ENCODE measurements around the gene TENT4A.
A peak's percentile ranks its signal among the peaks of the same experiment; 100 is the strongest.

The TENT4A gene

GRCh38 chr5:6737043-6737941 is 24.1 kb downstream of the TENT4A start:
- in situ Hi-C loops (cut with MboI; ENCODE audit: low sequenced_read_pairs, unreplicated experiment), result loop anchor here (25.0 kb wide), 2 partner anchors 100 to 1250 kb away; partner anchors contain the start of genes NSUN2 and SRD5A1
- TF ChIP-seq CTCF (IDR thresholded peaks at IDR 0.05; ENCODE audit: borderline replicate concordance, control extremely low read depth, extremely low read depth, insufficient read depth, missing control alignments), result no peak
- DNase-seq (ENCODE audit: low spot score), result peak; percentile 77

- in situ Hi-C loops (cut with MboI; ENCODE audit: low sequenced_read_pairs, unreplicated experiment), result loop anchor here (25.0 kb wide), 2 partner anchors 102 to 1252 kb away; partner anchors contain the start of genes NSUN2 and SRD5A1
- TF ChIP-seq CTCF (IDR thresholded peaks at IDR 0.05; ENCODE audit: borderline replicate concordance, control extremely low read depth, extremely low read depth, insufficient read depth, missing control alignments), result no peak
- no peak for DNase-seq (ENCODE audit: low spot score)
These were observed 26.4 kb downstream of the TENT4A start for GRCh38 chr5:6739603-6740002.

- DNase-seq (ENCODE audit: low spot score), result no peak
- in situ Hi-C loops (cut with MboI; ENCODE audit: low sequenced_read_pairs, unreplicated experiment), result loop anchor here (25.0 kb wide), 2 partner anchors 103 to 1253 kb away; partner anchors contain the start of genes NSUN2 and SRD5A1
- TF ChIP-seq CTCF (IDR thresholded peaks at IDR 0.05; ENCODE audit: borderline replicate concordance, control extremely low read depth, extremely low read depth, insufficient read depth, missing control alignments), result no peak
These were observed 27.4 kb downstream of the TENT4A start for GRCh38 chr5:6740586-6741150.

- no peak for TF ChIP-seq CTCF (IDR thresholded peaks at IDR 0.05; ENCODE audit: borderline replicate concordance, control extremely low read depth, extremely low read depth, insufficient read depth, missing control alignments)
- in situ Hi-C loops (cut with MboI; ENCODE audit: low sequenced_read_pairs, unreplicated experiment), result loop anchor here (25.0 kb wide), 2 partner anchors 105 to 1255 kb away; partner anchors contain the start of genes NSUN2 and SRD5A1
- no peak for DNase-seq (ENCODE audit: low spot score)
These were observed 29.0 kb downstream of the TENT4A start for GRCh38 chr5:6742081-6742758.

- in situ Hi-C loops (cut with MboI; ENCODE audit: low sequenced_read_pairs, unreplicated experiment), result loop anchor here (25.0 kb wide), 2 partner anchors 106 to 1256 kb away; partner anchors contain the start of genes NSUN2 and SRD5A1
- no peak for DNase-seq (ENCODE audit: low spot score)
- no peak for TF ChIP-seq CTCF (IDR thresholded peaks at IDR 0.05; ENCODE audit: borderline replicate concordance, control extremely low read depth, extremely low read depth, insufficient read depth, missing control alignments)
These were observed 29.9 kb downstream of the TENT4A start for GRCh38 chr5:6743161-6743560.

Data from GM13976 (cell line).